A673 (cell line): ENCODE results near the gene FAM168A. TPM values are rescaled to one million over a fixed set of nuclear protein-coding genes. Genes with fewer than 3 reads are reported as not detected.

Experiments
- BruUV-seq: library from RNA; stranded (reverse); fragments of 400-500 nt; replicated peaks from 2 replicates; lab custom pipeline; 2021; lab: Mats Ljungman, UMichigan
- CTCF ChIA-PET: fragments of 300-600 bp; sonication (Branson Sonifier 250); formaldehyde crosslinking; loops from one replicate; lab custom pipeline; 2022; ENCODE audit warnings: antibody characterized with exemption; lab: Charles Lee
- POLR2A ChIA-PET: fragments of 300-600 bp; sonication (Branson Sonifier 250); formaldehyde crosslinking; loops from one replicate; lab custom pipeline; 2022; ENCODE audit warnings: antibody characterized with exemption; ENCODE audit not compliant: low non-redundant PET; lab: Charles Lee
- DNase-seq: peaks from one replicate; pipeline ENCODE4 v3.0.0-alpha.2; 2015; ENCODE audit warnings: low spot score
- H3K27ac ChIP-seq: fragments of 200-600 bp; sonication (generic); 2 replicates; pipeline ENCODE4 v1.5.1; 2016; ENCODE audit warnings: mixed run types, low read depth, mild to moderate bottlenecking, mixed read lengths, antibody characterized with exemption, low read length; ENCODE audit not compliant: poor library complexity, severe bottlenecking
- H3K27me3 ChIP-seq: fragments of 200-600 bp; sonication (generic); replicated peaks from 2 replicates; pipeline ENCODE4 v1.6.1; 2017; ENCODE audit warnings: mixed run types, low read depth, mild to moderate bottlenecking, mixed read lengths, antibody characterized with exemption, low read length; ENCODE audit not compliant: insufficient read depth, poor library complexity
- H3K36me3 ChIP-seq: fragments of 200-600 bp; sonication (generic); 2 replicates; pipeline ENCODE4 v1.6.1; 2016; ENCODE audit warnings: mixed run types, mild to moderate bottlenecking, mixed read lengths, antibody characterized with exemption, low read length; ENCODE audit not compliant: insufficient read depth, poor library complexity, severe bottlenecking
- H3K4me1 ChIP-seq: fragments of 200-600 bp; sonication (generic); 2 replicates; pipeline ENCODE4 v1.6.1; 2017; ENCODE audit warnings: mixed run types, mild to moderate bottlenecking, mixed read lengths, antibody characterized with exemption, low read length; ENCODE audit not compliant: insufficient read depth, poor library complexity, severe bottlenecking
- H3K4me3 ChIP-seq: fragments of 200-600 bp; sonication (generic); 2 replicates; pipeline ENCODE4 v1.5.1; 2016; ENCODE audit warnings: low read depth, mixed run types, mild to moderate bottlenecking, mixed read lengths, low read length; ENCODE audit not compliant: poor library complexity, severe bottlenecking
- H3K9me3 ChIP-seq: fragments of 200-600 bp; sonication (generic); 2 replicates; pipeline ENCODE4 v1.6.1; 2016; ENCODE audit warnings: mixed run types, low read depth, mild to moderate bottlenecking, mixed read lengths, antibody characterized with exemption, low read length; ENCODE audit not compliant: poor library complexity, severe bottlenecking
- CTCF ChIP-seq: fragments of 300-800, 200-600 bp; sonication (generic); conservative IDR thresholded peaks from 2 replicates; pipeline ENCODE4 v1.5.1; 2017; ENCODE audit warnings: low read depth, mild to moderate bottlenecking, antibody characterized with exemption, low read length, moderate library complexity, mixed read lengths
- EZH2 ChIP-seq: fragments of 200-600 bp; sonication (generic); IDR thresholded peaks from 2 replicates; pipeline ENCODE4 v1.6.1; 2017; ENCODE audit warnings: borderline replicate concordance, low read depth, mild to moderate bottlenecking, mixed read lengths, antibody characterized with exemption, low read length; ENCODE audit not compliant: poor library complexity, severe bottlenecking
- intact Hi-C: fragments of 100-400 bp; cut with micrococcal nuclease; formaldehyde crosslinking; loops from one replicate; pipeline ENCODE4 v1.10.0; 2022; ENCODE audit not compliant: unreplicated experiment
- total RNA-seq: library from RNA; stranded (reverse); gene quantifications from 2 replicates; pipeline ENCODE4 v1.2.3, GENCODE V29; 2021

The FAM168A gene
- total RNA-seq, 1 experiment from 2014 or later: 46.1 TPM

DNA sequence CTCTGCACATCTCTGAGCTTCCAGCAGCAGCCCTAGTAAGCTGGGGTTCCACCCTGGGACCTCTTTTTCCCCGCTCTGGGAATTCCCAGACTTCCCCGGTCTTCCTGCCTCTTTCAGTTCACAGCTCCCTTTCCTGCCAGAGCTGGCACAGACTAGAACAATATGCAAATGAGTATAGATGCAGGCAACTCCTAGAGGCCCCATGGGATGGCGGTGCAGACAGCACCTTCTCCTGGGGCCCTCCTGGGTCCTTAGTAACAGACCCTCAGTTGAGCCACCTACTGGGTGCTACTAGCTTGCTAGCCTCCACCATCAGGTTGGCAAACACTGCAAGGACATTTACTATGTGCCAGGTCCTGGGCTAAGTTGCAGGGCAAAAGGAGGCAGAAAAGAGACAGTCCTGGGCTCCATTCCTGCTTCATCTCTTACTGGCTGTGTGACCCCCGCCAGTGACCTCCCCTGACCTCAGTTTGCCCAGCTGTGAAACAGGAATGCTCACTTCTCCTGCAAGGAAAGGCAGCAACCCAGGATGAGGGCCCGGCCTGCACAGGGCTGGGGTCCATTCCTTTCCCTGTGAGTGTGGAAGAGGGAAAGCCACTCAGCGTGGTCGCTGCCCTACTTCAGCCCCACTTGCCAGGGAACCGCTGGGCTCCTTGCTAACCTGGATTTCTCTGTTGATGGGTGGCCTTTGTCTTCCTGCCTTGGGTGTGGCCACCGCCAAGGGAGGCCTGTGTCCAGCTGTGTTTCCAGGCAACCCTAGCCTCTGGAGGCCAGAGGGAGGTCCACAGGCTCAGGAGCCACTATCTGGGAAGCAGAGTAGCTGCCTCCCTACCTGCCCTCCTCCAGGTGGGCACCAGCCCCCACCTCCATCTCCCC lies 214.4 kb downstream of the FAM168A start:
- peak overlapping the region; percentile 45 for H3K27ac ChIP-seq
- H3K36me3 ChIP-seq: no peaks in the 10 kb centered on the region
- peak; percentile 48 for DNase-seq
- POLR2A ChIA-PET: no interaction called here
- CTCF ChIA-PET: interaction anchor here (2.2 kb wide), 1 partner anchor 10 kb away, joined by 7 read pairs; no protein-coding TSS in a partner anchor
- TF ChIP-seq EZH2 (no peak), CTCF (0 out of 2 replicates have a peak, but pooled peaks have one; percentile 16)
- no peak overlapping the region for H3K4me3 ChIP-seq
- no peaks in the 10 kb centered on the region for H3K9me3 ChIP-seq
- BruUV-seq: no TSS peak
- peaks cover 55% of the 10 kb centered on the region for H3K4me1 ChIP-seq
- H3K27me3 ChIP-seq: no peaks in the 10 kb centered on the region
- intact Hi-C loops: no loop called here

DNA sequence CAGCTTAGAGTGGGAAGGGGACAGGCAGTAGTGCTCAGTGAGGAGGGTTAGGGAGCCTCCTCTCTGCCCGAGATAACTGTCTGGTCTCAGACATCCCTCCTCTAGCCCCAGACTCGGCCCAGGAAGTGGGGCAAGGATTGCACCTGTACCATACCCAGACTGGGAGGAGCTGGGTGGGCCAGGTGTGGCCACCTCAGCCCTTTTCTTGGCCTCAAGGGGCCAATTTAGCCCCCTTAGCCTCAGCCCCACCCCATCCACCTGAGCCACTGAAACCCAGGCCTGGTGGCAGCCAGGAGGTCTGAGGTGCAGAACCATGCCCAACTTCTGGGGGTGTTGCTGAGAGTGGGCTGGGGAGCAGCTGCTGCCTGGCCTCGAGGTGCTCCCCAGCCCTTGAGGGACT lies 215.2 kb downstream of the FAM168A start:
- DNase-seq: no peak
- no TSS peak for BruUV-seq
- no peaks in the 10 kb centered on the region for H3K9me3 ChIP-seq
- H3K4me1 ChIP-seq: peaks cover 50% of the 10 kb centered on the region
- H3K36me3 ChIP-seq: no peaks in the 10 kb centered on the region
- ChIA-PET CTCF (interaction anchor here (2.2 kb wide), 1 partner anchor 10 kb away, joined by 7 read pairs; no protein-coding TSS in a partner anchor), POLR2A (no interaction called here)
- intact Hi-C loops: no loop called here
- peak overlapping the region; percentile 43 for H3K27ac ChIP-seq
- H3K27me3 ChIP-seq: no peaks in the 10 kb centered on the region
- no peak overlapping the region for H3K4me3 ChIP-seq
- no peak for TF ChIP-seq CTCF
- TF ChIP-seq EZH2: no peak

DNA sequence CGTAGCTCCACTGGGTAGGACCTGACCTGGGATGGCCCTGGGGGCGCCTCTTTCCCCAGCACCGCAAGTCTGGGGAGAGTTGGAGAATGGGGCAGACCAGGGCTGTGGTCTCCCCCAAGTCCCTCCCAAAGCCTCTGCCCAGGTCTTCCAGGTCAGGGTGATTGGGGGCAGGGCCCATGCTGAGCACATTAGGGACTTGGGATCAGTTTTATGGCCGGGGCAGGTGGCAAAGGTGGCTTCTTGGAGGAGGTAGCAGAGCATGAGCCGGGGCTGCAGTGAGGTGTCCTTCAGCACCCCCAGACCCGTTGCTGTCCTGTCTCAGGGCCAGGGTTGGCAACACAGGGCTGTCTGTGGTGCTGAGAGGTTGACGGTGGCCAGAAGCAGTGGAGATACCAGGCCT lies 215.7 kb downstream of the FAM168A start:
- no peak for DNase-seq
- H3K4me3 ChIP-seq: no peak overlapping the region
- no peaks in the 10 kb centered on the region for H3K9me3 ChIP-seq
- intact Hi-C loops: no loop called here
- TF ChIP-seq CTCF (no peak), EZH2 (no peak)
- no TSS peak for BruUV-seq
- H3K27ac ChIP-seq: peak overlapping the region; percentile 43
- no peaks in the 10 kb centered on the region for H3K27me3 ChIP-seq
- CTCF ChIA-PET: interaction anchor here (2.2 kb wide), 1 partner anchor 11 kb away, joined by 7 read pairs; no protein-coding TSS in a partner anchor
- H3K4me1 ChIP-seq: peaks cover 49% of the 10 kb centered on the region
- POLR2A ChIA-PET: no interaction called here
- no peaks in the 10 kb centered on the region for H3K36me3 ChIP-seq
